ENCODE data around the gene THSD4.

The THSD4 gene

GRCh38 chr15:71790081-71790480, 674.8 kb downstream of the THSD4 start:
- in situ Hi-C loops (cut with MboI; ENCODE audit: low pct_unique_long_range_greater_than_20kb, low sequenced_read_pairs), result no loop called here

DNA sequence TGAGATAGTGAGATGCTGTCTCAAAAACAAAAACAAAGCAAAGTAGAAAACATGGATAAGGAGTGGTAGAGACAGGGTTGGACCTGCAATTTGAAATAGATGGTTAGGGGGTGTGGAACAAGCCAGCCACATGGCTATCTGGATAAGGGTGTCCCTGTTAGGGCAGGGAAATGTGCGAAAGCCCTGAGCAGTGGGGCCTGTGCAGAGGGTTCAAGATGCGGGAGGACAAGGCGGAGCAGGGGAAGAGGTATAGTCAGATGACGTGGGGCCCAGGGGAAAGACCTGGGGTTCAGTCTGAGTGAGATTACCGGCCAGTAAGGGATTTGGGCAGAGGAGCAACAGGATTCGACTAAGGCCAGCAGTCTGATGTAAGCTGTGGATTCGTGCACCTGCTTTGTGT, 676.7 kb downstream of the THSD4 start:
- in situ Hi-C loops (cut with MboI; ENCODE audit: low pct_unique_long_range_greater_than_20kb, low sequenced_read_pairs), result no loop called here
- no peak for DNase-seq

More at GRCh38 chr15:71790081-71790480, 674.8 kb downstream of the THSD4 start:
- DNase-seq, result no peak

GRCh38 chr15:71792521-71792920, 677.2 kb downstream of the THSD4 start:
- in situ Hi-C loops (cut with MboI; ENCODE audit: low pct_unique_long_range_greater_than_20kb, low sequenced_read_pairs), result no loop called here
- DNase-seq, result no peak

DNA sequence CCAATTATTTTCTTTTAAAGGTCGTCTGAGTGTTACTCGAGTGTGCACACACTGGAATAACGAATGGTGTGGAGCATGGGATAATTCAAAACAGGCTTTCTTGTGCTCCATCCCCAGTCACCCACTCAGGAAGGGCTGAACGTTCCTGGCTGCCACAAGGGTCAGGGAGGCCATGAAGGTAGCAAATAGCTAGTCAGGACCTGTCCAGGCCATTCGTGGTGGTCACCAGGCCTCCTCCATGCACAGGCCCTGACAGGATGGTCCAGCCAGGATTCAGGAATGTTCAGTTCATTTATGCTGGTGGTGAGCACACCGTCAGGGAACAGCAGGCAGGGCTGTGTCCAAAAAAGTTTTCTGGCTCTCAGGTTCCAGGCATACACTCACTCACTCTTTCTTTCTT, 683.4 kb downstream of the THSD4 start:
- in situ Hi-C loops (cut with MboI; ENCODE audit: low pct_unique_long_range_greater_than_20kb, low sequenced_read_pairs), result no loop called here
- no peak for DNase-seq

GRCh38 chr15:71800190-71800589, 684.9 kb downstream of the THSD4 start:
- in situ Hi-C loops (cut with MboI; ENCODE audit: low pct_unique_long_range_greater_than_20kb, low sequenced_read_pairs), result loop anchor here (10.0 kb wide), 1 partner anchor 355 kb away; no protein-coding TSS in a partner anchor
- DNase-seq, result no peak

DNA sequence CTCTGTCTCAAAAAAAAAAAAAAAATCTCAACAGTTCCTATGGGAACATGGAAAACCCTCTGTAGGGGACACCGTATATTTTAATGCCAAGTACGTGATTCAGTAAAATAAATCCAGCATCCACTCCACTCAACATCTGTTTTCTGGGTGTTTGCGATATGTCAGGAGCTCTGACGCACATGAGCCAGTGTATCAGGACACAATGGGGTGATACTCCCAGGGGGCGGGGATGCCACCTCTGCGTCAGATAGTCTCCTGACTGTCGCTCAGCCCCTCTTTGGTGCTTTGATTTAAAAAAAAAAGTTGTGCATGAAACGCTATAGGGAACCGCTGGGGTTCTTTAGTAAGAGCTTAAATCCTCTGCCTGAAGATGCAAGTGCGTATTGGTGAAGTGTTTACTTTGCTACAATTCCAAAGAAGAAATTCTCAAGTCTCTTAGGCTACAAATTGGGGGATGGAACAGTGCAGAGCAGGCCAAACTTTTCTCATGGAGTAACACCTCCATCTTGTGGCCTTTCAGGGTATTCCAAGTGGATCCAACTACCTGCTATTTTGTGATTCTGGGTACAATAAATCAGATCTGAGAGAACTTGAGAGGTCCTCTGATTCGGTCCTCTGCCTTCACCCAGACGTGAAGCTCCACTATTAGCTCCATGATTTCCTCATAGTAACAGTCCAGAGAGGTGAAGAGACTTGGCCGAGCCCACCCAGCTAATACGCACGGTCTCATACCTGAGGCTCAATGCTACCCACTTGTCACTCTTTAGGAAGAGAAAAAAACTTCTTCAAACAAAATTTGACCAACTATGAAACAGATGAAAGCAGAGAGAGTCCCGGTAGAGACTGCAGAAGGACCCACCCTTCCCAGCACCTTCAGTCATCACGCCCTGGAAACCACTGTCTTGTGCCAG, 685.8 kb downstream of the THSD4 start:
- in situ Hi-C loops (cut with MboI; ENCODE audit: low pct_unique_long_range_greater_than_20kb, low sequenced_read_pairs), result loop anchor here (10.0 kb wide), 1 partner anchor 354 kb away; no protein-coding TSS in a partner anchor
- peak; percentile 89 for DNase-seq

- in situ Hi-C loops (cut with MboI; ENCODE audit: low pct_unique_long_range_greater_than_20kb, low sequenced_read_pairs), result loop anchor here (10.0 kb wide), 1 partner anchor 353 kb away; no protein-coding TSS in a partner anchor
- DNase-seq, result no peak
Observed at GRCh38 chr15:71801935-71802655, 686.8 kb downstream of the THSD4 start.

DNA sequence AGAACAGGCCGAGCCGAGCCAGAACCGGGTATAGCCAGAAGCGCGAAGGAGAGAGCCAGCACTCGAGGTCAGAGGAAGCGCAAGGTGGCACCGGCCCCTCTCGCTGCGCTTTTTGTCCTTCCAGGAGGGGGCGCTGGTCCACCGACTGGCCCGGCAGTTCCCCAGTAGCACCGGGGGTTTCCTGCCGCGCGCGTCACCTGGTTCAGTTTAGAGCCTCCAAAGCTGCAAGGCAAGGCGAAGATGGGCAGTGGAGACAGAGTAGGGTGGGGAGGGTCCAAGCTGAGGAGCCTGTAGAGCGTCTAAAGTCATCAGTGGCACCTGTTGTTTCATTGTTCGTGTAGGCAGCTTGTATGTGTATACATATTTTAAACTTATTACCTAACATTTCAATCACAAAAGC, 687.5 kb downstream of the THSD4 start:
- in situ Hi-C loops (cut with MboI; ENCODE audit: low pct_unique_long_range_greater_than_20kb, low sequenced_read_pairs), result loop anchor here (10.0 kb wide), 1 partner anchor 352 kb away; no protein-coding TSS in a partner anchor
- peak; percentile 83 for DNase-seq

GRCh38 chr15:71804226-71804625, 689.0 kb downstream of the THSD4 start:
- in situ Hi-C loops (cut with MboI; ENCODE audit: low pct_unique_long_range_greater_than_20kb, low sequenced_read_pairs), result loop anchor here (10.0 kb wide), 1 partner anchor 351 kb away; no protein-coding TSS in a partner anchor
- DNase-seq, result no peak

DNA sequence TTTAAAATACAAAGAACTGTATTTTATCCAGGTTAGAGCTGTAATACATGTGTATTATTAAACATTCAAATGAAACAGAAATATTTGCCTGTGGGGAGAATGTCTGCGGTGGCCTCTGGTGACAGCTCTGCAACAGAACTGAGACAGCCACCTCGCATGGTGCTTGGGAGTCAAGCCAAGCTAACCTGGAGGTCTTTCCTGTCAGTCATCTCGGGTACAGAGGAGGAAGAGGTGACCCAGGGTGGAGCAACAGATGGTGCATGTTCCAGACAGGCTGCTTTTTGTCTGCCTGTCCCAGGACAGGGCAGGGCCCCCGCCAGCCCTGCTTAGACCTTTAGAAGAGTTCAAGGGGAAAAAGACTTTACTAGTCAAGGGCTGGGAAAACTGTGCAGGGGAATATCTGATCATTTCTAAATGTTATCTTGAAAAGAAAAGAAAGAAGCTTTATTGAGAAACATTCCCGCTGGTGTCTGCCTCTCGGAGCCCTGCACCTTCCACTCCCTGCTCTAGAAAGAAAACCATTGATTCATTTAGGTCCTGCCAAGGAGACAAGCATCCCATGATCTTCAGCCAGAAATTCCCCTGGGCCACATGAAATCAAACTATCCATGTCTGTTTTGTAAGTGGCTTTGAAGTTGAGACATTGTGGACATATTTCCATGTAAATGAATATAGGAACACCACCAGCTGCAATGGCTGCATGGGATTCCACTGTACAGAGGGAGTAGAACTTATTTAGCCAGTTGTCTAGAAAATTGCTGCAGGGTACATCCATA, 689.6 kb downstream of the THSD4 start:
- no peak for DNase-seq
- in situ Hi-C loops (cut with MboI; ENCODE audit: low pct_unique_long_range_greater_than_20kb, low sequenced_read_pairs), result loop anchor here (10.0 kb wide), 1 partner anchor 350 kb away; no protein-coding TSS in a partner anchor

DNA sequence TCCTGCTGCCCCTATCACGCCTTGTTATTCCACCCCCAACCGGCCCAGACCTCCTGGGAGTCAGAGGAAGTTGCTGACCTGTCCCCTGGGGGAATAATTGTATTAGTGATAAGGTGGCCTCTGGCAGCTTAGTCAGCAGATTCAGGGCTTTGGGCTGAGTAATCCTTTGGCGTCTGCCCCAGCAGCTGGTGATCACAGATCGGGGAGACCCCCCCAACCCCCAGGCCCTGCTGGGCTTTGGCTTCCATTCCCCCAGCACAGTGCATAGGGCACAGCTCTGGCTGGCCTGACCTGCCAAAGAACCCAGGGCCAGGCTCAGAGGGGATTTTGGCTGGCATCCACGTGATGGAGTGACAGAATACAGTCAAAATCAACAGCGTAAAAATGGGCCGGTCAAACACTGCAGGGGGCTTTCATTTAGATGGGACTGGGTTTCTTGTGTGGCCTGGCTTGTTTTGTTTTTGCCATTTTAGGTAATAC, 691.2 kb downstream of the THSD4 start:
- no peak for DNase-seq
- in situ Hi-C loops (cut with MboI; ENCODE audit: low pct_unique_long_range_greater_than_20kb, low sequenced_read_pairs), result loop anchor here (10.0 kb wide), 1 partner anchor 348 kb away; no protein-coding TSS in a partner anchor

DNA sequence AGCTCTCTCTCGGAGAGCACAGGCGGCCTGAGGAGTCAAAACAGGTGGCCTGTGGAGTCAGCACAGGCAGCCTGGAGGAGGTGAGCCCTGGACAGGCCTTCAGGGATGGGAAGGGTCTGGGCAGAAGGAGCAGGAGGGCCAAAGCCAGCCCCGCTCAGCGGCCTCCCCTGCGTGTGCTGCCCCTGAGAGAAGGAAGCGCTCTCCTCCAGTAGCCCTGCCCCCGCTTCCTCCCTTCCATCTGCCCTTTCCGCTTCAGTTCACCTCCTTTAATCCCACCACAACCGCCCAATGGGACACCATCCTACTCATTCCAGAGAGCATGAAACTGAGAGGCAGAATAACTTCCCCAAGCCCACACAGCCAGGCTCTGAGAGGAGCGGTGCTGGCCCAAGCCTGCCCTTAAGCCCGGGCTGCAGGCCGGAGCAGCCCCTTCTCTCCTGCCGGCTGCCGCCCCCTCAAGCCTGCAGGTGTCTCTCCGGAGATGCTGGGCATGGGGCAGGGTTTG, 691.9 kb downstream of the THSD4 start:
- peak; percentile 91 for DNase-seq
- in situ Hi-C loops (cut with MboI; ENCODE audit: low pct_unique_long_range_greater_than_20kb, low sequenced_read_pairs), result loop anchor here (10.0 kb wide), 1 partner anchor 348 kb away; no protein-coding TSS in a partner anchor

DNA sequence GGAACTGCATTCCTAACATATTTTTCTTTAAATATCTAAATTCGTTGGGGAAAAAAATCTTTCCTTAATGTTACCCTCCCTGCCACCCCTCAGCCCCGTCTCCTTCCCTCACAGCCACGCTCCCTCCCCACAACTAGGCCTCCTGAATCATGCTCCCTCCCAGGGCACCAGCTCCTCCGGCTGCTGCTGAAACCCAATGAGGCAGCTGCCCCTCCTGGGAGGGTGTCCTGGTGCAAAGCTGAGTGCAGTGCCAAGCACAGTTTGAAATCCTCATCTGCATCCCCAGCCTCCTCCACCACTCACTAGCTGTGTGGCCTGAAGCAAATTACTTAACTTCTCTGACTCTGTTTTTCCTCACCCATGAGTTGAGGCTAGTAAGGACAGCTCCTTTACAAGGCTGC, 692.4 kb downstream of the THSD4 start:
- DNase-seq, result no peak
- in situ Hi-C loops (cut with MboI; ENCODE audit: low pct_unique_long_range_greater_than_20kb, low sequenced_read_pairs), result loop anchor here (10.0 kb wide), 1 partner anchor 347 kb away; no protein-coding TSS in a partner anchor

- in situ Hi-C loops (cut with MboI; ENCODE audit: low pct_unique_long_range_greater_than_20kb, low sequenced_read_pairs), result loop anchor here (10.0 kb wide), 1 partner anchor 346 kb away; no protein-coding TSS in a partner anchor
- DNase-seq, result no peak
Observed at GRCh38 chr15:71808311-71809020, 693.2 kb downstream of the THSD4 start.

DNA sequence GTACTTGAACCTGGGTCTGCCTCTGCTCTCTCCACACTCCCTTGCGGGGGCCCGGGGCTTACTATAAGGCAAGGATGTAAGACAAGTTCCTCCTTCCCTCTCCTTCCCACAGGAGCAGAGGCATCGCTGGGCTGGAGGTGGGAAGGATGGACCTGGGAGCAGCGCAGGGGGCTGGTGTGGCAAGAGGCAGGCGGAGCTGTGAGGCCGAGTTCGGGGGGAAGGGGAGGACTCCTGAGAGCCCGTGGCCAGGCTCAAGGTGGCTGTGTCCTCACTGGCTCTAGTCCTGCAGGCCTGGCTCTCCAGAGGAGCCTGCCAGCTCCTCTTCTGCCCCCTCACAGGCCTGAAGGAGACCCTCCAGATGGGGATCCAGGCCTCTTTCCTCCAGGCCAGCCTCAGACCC, 694.1 kb downstream of the THSD4 start:
- in situ Hi-C loops (cut with MboI; ENCODE audit: low pct_unique_long_range_greater_than_20kb, low sequenced_read_pairs), result loop anchor here (10.0 kb wide), 1 partner anchor 345 kb away; no protein-coding TSS in a partner anchor
- DNase-seq, result no peak

DNA sequence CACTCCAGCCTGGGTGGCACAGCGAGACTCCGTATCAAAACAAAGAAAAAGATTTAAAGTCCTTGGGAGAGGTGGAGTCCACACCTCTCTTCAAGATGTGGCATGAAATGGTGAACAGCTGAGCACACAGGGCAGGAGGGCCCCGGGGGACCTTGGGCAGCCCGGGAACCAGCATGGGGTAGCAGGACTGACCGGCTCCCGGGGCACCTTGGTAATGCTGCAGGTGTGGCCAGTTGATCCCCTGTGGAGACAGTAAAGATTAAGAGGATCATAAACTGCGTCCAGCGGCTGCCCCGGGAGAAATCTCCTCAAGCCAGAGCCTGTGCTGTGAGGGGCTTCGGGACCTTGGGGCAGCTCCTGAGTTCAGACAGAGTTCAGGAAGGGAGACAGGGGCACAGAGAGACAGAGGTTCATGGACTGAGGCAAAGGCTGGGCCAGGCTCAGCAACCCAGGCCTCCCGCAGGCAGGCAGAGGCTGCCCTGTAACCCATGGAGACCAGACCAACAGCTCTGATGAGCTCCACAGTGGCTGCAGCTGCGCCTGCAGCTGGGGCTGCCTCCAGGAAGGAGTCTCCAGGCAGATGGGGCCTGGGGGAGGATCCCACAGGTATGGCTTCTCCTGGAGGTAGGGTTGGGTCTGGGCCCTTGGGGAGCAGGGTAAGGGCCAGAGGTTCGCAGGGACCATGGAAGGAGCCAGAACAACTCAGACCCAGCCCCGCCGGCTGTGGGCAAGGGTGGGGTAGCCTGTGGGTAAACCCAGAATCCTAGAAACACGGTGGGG, 695.2 kb downstream of the THSD4 start, which contains the start of gene NR2E3:
NR2E3 (plus strand) TSS at position 299 of the 780 bp plus-strand sequence; CDS start at position 489, 190 bp downstream.
- in situ Hi-C loops (cut with MboI; ENCODE audit: low pct_unique_long_range_greater_than_20kb, low sequenced_read_pairs), result no loop called here
- DNase-seq, result no peak

All from KBM-7 (cell line).